ENCODE measurements around the gene DDX3X.

The DDX3X gene

DNA sequence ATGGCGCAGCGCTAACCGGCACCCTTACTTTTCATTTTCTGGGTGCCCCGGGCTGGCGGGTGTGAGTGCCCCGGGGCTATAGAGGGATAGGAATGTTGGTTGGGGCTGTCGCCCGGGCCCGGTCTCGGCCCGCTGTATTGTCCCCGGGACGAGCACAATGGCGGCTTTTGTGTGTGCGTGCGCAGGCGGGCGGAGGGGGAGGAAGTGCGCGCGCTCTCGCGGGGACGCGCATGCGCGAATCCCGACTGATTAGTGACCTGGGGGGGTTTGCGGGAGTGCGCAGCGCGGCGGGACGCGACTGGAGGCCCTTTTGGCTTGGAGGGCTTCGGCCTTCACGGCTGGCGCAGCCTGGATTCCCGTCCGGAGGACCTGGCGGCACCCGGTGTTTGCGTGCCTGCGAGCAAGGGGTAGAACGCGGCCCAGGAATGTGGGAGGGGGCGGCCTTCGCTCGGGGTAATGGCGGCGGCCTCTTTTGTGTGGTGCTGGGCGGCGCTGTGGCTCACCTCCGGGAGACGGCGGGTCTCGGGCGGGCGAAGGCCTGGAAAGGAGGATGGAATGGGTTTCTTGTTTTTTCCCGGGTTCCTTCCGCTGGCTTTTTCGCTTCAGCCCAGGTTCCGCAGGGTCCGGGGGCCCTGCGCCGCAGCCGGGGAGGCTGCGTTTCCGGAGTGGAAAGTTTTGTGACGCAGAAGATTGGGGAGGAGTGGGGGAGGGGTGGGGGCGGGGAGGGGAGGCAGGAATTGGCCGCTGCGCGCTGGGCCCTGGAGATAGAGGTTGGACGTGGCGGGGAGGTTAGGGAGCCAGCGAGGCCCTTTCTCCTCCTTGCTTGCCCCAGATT, 618 bp downstream of the DDX3X start (continued):
- TF ChIP-seq, protein P1, sequence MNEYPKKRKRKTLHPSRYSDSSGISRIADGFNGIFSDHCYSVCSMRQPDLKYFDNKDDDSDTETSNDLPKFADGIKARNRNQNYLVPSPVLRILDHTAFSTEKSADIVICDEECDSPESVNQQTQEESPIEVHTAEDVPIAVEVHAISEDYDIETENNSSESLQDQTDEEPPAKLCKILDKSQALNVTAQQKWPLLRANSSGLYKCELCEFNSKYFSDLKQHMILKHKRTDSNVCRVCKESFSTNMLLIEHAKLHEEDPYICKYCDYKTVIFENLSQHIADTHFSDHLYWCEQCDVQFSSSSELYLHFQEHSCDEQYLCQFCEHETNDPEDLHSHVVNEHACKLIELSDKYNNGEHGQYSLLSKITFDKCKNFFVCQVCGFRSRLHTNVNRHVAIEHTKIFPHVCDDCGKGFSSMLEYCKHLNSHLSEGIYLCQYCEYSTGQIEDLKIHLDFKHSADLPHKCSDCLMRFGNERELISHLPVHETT (tag by site-specific recombination; IDR thresholded peaks at IDR 0.05), result no peak
- TF ChIP-seq GFI1B (tag by site-specific recombination; IDR thresholded peaks at IDR 0.05) (no peak), ZNF549 (tag by site-specific recombination; IDR thresholded peaks at IDR 0.05) (no peak), BCL11A (tag by site-specific recombination; IDR thresholded peaks at IDR 0.05; ENCODE audit: low read depth) (no peak), SP7 (tag by site-specific recombination; IDR thresholded peaks at IDR 0.05) (no peak), ZNF776 (tag by site-specific recombination; IDR thresholded peaks at IDR 0.05; ENCODE audit: borderline replicate concordance) (no peak), FEZF1 (tag by site-specific recombination; IDR thresholded peaks at IDR 0.05) (no peak), TSHZ1 (tag by site-specific recombination; IDR thresholded peaks at IDR 0.05; ENCODE audit: borderline replicate concordance) (no peak), ZNF114 (tag by site-specific recombination; IDR thresholded peaks at IDR 0.05) (no peak), ZNF660 (tag by site-specific recombination; IDR thresholded peaks at IDR 0.05) (no peak), ZXDB (tag by site-specific recombination; IDR thresholded peaks at IDR 0.05) (peak; percentile 60), ZNF585B (tag by site-specific recombination; IDR thresholded peaks at IDR 0.05) (no peak), PRDM6 (tag by site-specific recombination; IDR thresholded peaks at IDR 0.05) (no peak), TRIM28 (IDR thresholded peaks at IDR 0.05; ENCODE audit: borderline replicate concordance, low read length) (no peak; the same call in 1 of the 2 replicates), HIC1 (tag by site-specific recombination; IDR thresholded peaks at IDR 0.05) (no peak), ZNF148 (tag by site-specific recombination; IDR thresholded peaks at IDR 0.05; ENCODE audit: borderline replicate concordance) (no peak), ZNF280C (tag by site-specific recombination; IDR thresholded peaks at IDR 0.05) (no peak), ZNF248 (tag by site-specific recombination; IDR thresholded peaks at IDR 0.05) (no peak), ZNF416 (tag by site-specific recombination; IDR thresholded peaks at IDR 0.05) (no peak), ZNF23 (tag by site-specific recombination; IDR thresholded peaks at IDR 0.05; ENCODE audit: borderline replicate concordance) (no peak), ZNF701 (tag by site-specific recombination; IDR thresholded peaks at IDR 0.05) (no peak), OSR2 (tag by site-specific recombination; IDR thresholded peaks at IDR 0.05) (no peak)
- TF ChIP-seq, protein P2, sequence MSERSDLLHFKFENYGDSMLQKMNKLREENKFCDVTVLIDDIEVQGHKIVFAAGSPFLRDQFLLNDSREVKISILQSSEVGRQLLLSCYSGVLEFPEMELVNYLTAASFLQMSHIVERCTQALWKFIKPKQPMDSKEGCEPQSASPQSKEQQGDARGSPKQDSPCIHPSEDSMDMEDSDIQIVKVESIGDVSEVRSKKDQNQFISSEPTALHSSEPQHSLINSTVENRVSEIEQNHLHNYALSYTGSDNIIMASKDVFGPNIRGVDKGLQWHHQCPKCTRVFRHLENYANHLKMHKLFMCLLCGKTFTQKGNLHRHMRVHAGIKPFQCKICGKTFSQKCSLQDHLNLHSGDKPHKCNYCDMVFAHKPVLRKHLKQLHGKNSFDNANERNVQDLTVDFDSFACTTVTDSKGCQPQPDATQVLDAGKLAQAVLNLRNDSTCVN (tag by site-specific recombination; optimal IDR thresholded peaks at IDR 0.05), result peak; percentile 100

Data from HEK293 (cell line).